ENCODE results near the gene ARHGEF26.
A peak's percentile ranks its signal among the peaks of the same experiment; 100 is the strongest.

The ARHGEF26 gene

GRCh38 chr3:154115332-154115731, 5.9 kb upstream of the ARHGEF26 start:
- ATAC-seq = no peak

DNA sequence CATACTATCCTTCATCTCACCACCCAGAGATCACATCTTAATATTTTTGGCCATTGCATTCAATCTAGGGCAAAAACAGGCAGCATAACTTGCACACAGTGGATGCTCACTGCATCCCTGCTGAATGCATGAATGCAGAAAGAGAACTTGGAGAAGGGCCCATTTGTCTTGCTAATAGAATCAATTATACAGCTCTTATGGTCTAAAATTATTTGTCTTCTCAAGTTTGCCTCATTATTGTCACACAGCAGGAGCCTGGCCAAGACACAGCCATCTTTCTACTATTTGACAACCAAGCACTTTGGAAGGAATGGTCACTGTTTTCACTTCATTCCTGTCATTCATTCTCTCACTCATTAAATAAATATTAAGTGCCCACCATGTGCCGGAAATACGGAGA, 1.2 kb upstream of the ARHGEF26 start:
- ATAC-seq = no peak

- peak in 1 of 2 donors; percentile 44 for ATAC-seq
These were observed 736 bp downstream of the ARHGEF26 start for GRCh38 chr3:154121701-154122551.

GRCh38 chr3:154122552-154122911, 1.3 kb downstream of the ARHGEF26 start:
- ATAC-seq = no peak

GRCh38 chr3:154122912-154123559, 1.8 kb downstream of the ARHGEF26 start:
- ATAC-seq = no peak

DNA sequence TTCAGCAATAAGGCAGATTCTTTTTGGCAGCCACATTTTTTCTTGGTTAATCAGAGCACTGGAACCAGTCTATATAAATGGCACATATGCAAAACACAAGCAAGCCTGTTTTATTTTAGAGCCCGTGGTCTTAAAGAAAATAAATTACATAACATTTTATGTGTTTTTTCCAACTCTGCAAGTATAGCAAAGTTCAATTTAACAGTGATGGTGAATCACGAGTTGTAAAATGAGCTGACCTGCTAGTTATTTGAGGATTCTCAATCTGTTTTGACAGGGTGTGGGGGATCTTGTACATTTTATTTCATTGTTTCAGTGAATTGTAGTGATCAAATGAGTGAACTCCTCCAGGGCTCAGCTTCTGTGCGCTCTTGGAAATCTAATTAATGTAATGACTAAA, 2.7 kb downstream of the ARHGEF26 start:
- ATAC-seq = no peak

DNA sequence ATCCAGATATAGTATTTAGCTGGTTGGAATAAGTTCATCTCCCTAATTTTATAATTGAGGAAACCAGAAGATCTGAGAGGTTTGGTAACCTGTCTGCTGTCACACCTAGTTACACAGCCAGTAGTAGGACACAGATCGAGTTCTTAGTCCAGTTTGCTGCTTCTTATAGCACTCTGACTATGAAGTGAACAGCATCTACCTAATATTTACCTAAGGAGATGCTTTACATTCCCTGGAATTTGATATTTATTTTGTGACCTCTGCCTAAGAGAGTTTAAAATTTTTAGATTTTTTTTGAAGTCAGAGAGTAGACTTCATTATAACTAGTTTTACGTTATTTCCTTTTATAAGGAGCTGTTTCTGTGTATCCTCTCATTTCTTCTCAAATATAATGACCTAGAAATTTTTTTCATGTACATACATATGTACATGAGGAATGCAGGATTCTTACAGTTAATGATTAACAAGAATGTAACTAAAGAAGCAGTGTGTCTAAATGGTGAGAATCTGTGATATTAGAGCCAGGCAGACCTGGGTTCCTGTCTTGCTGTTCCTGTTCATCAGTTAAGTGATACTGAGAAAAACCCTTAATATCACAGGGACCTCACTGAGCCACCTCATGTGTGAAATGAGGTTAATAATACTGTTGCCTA, 4.3 kb downstream of the ARHGEF26 start:
- no peak for ATAC-seq

DNA sequence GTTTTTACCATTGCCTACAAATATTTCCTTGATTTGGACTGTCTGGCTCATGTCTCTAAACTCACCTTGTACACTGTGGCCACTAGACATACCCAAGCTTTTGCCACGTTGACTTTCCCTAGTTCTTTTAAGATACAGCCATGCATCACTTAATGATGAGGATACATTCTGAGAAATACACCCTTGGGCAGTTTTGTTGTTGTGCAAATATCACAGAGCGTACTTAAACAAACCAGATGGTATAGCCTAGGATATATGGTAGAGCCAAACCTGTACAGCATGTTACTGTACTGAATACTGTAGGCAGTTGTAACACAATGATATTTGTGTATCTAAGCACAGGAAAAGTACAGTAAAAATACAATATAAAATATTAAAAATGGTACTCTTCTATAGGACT, 5.5 kb downstream of the ARHGEF26 start:
- ATAC-seq = no peak

GRCh38 chr3:154129625-154130024, 8.4 kb downstream of the ARHGEF26 start:
- no peak for ATAC-seq

DNA sequence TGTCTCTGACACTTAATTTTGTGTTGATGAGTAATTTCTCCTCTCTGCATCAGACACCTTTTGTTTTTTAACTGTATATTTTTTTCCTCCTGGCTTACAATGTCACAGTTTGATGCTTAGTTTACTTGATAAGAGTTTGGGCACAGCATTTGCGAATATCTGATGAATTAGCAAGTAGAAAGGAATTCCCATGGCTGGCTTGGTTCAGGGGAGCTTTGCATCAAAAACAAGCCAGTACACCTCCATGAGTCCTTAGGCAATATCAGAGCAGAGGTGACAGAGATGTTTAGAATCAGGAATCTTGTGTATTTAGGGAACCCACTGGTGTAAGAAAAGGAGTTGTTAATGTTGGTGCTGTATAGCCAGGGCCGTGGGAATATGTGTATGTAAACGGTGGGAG, 9.3 kb downstream of the ARHGEF26 start:
- no peak for ATAC-seq

DNA sequence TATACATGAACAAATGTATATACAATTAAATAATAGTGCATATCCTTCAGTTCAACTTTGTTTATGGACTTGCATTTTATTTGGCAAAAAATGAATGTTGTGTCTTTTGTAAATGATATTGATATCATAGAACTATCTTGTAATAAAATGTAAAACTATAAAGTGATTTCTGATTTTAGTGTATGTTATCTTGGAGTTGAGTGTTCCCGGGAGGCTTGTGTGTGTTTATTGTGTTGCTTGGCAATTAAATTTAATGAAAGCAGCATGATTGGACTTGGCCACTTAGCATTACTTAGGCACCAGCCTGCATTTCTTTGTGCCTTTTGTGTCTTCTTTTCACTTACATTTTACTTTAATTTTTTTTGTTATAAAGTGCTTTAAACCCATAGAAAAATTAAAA, 10.6 kb downstream of the ARHGEF26 start:
- ATAC-seq = no peak

DNA sequence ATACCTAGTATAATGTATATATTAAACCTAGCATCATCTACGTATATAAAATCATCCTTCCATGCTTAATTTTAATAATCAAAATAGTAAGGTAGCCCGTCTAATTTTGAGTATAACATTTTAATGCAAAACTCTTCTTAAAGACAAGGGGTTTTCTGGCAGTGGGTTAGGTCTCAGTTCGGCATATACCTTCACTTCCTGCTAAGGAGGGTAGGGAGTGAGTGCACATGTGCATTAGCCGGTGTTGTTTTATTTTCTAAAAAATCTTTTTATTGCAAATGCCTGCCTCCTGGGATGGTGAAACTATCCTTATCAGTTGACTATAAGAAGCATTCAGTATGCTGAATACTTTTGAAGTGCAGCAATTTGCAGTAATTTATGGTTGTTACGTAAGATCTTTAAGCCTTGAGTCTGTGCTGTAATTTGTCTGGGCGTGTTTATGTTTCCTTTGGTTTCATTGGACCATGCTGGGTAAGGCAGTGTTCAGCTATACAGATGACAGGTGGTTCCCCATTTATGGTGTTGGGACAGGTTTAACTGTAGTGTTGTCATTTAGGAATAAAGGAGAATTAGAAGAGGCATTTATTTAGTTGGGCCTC, 11.7 kb downstream of the ARHGEF26 start:
- ATAC-seq = no peak

- ATAC-seq = no peak
These were observed 14.5 kb downstream of the ARHGEF26 start for GRCh38 chr3:154135511-154136173.

DNA sequence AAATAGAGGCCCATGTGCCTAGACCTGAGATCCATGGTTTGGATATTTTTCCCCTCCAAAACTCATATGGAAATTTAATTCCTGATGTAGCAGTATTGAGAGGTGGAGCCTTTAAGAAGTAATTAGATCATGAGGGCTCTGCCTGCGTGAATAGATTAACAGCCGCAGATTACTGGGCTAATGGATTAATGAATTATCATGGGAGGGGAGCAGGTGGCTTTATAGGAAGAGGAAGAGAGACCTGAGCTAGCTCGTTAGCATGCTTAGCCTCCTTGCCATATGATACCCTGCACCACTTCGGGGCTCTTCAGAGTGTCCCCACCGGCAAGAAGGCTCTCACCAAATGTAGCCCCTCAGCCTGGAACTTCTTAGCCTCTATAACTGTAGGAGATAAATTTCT, 15.8 kb downstream of the ARHGEF26 start:
- no peak for ATAC-seq

DNA sequence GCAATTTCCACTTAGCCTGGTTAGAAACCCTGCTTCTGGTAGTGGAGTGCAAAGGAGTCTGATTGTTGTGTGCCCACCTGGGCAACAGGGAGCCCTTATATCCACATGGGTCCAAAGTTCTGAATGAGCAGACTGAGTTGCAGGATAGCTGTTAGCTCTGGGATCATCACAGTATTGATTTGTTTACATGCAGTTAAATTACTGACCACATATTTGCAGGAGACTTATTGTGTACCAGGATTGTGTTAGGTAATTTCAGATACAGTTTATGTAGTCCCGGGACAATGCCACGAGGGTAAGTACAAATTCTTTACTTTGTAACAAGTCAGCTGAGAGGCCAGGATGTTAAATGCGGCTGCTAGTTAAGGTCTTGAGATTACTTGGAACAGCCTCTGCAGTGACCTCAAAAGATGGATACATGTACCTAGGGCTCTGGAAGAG, 18.8 kb downstream of the ARHGEF26 start:
- ATAC-seq = no peak

- ATAC-seq = no peak
These were observed 21.4 kb downstream of the ARHGEF26 start for GRCh38 chr3:154142608-154143007.

GRCh38 chr3:154143873-154144272, 22.7 kb downstream of the ARHGEF26 start:
- no peak for ATAC-seq

GRCh38 chr3:154144825-154145465, 23.8 kb downstream of the ARHGEF26 start:
- ATAC-seq = no peak

- no peak for ATAC-seq
These were observed 27.4 kb downstream of the ARHGEF26 start for GRCh38 chr3:154148541-154148940.

- no peak for ATAC-seq
These were observed 28.1 kb downstream of the ARHGEF26 start for GRCh38 chr3:154149286-154149685.

GRCh38 chr3:154151969-154152368, 30.8 kb downstream of the ARHGEF26 start:
- no peak for ATAC-seq

DNA sequence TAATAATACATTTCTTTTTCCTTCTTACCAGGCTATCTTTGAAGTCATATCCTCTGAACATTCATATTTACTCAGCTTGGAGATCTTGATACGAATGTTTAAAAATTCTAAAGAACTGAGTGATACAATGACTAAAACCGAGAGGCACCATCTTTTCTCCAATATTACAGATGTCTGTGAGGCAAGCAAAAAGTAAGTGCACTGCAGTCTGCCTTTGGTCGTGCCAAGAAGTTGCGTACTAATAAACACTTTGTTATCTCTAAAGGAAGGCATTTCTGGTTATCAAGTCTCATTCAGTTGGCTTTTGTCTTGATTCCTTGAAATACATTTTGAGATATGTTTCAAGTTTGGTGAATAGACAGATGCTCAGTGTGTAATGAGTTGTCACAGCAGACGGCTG, 31.6 kb downstream of the ARHGEF26 start:
- no peak for ATAC-seq

Measured in activated CD4-positive, CD25-positive, alpha-beta regulatory T cell treated with anti-CD3 and anti-CD28 coated beads, Interleukin-2, amount 50 U/mL, for 24 hours (primary cell).